ENCODE data around the gene TOE1. TPM values are rescaled to one million over a fixed set of nuclear protein-coding genes. Genes with fewer than 3 reads are reported as not detected.

Gene TOE1
- total RNA-seq, 1 experiment from 2014 or later, result 31.2 TPM

GRCh38 chr1:45332346-45332720 is 7.6 kb upstream of the TOE1 start:
- no peak overlapping the region for H3K27ac ChIP-seq (ENCODE audit: insufficient read length, low read depth, low read length)
- no peaks in the 10 kb centered on the region for H3K9me3 ChIP-seq (ENCODE audit: control insufficient read depth, low read depth, low read length)
- H2BK15ac ChIP-seq (ENCODE audit: low read depth, low read length), result no peak overlapping the region
- peak overlapping the region in 1 of 3 experiments; percentile 48; a peak in 1 of 7 replicates for H3K27ac Mint-ChIP-seq
- no peak overlapping the region for H3K4ac ChIP-seq (ENCODE audit: low read depth, low read length)
- no peak overlapping the region for H4K8ac ChIP-seq (replicated peaks; ENCODE audit: insufficient read length, low read depth, low read length)
- H4K20me1 ChIP-seq (ENCODE audit: control insufficient read depth, insufficient read depth, insufficient read length), result no peaks in the 10 kb centered on the region
- H2BK120ac ChIP-seq (ENCODE audit: low read depth, low read length, poor library complexity, severe bottlenecking), result no peak overlapping the region
- H2AK5ac ChIP-seq (ENCODE audit: insufficient read length, low read length), result no peak overlapping the region
- H3K36me3 Mint-ChIP-seq (ENCODE audit: insufficient read depth in 1 of 3, low read depth in 3 of 3), result peaks cover 31 to 58% (median 51%) of the 10 kb centered on the region in 3 experiments; a peak in 6 of 7 replicates
- no peak overlapping the region for H3K14ac ChIP-seq (ENCODE audit: insufficient read depth, low read length)
- H3K4me3 Mint-ChIP-seq, result no peak overlapping the region
- H3K23ac ChIP-seq (ENCODE audit: insufficient read length, low read depth, low read length), result no peak overlapping the region
- H3K27me3 Mint-ChIP-seq (ENCODE audit: low read depth), result no peaks in the 10 kb centered on the region
- no peaks in the 10 kb centered on the region for H3K27me3 ChIP-seq (ENCODE audit: insufficient read depth, low read length)
- WGBS (ENCODE audit: extremely low coverage, insufficient read length, low lambda C conversion rate), result no CpG with 5 or more reads among the region's 10 CpGs
- no peak overlapping the region for H3K18ac ChIP-seq (ENCODE audit: insufficient read length, low read depth, low read length)
- peaks cover 37 to 51% of the 10 kb centered on the region in 2 experiments for H3K4me1 Mint-ChIP-seq
- H4K5ac ChIP-seq (ENCODE audit: insufficient read length, low read depth, low read length), result no peak overlapping the region
- no peak overlapping the region for H2BK12ac ChIP-seq (ENCODE audit: insufficient read length, low read depth, low read length)
- H3K23me2 ChIP-seq (ENCODE audit: insufficient read length, low read depth, low read length, poor library complexity, severe bottlenecking), result peaks cover 12% of the 10 kb centered on the region
- no peak overlapping the region for H3K9ac ChIP-seq (ENCODE audit: extremely low read depth, insufficient read length, low read length)
- H3T11ph ChIP-seq (ENCODE audit: low read length), result no peak overlapping the region
- H2BK5ac ChIP-seq (ENCODE audit: insufficient read length, low read length), result no peak overlapping the region
- H3K9me3 Mint-ChIP-seq, result no peaks in the 10 kb centered on the region
- no peak overlapping the region for H3K4me2 ChIP-seq (ENCODE audit: insufficient read depth, insufficient read length, low read length)
- no peak overlapping the region for H2BK20ac ChIP-seq (ENCODE audit: low read depth, low read length, poor library complexity, severe bottlenecking)
- no peak for TF ChIP-seq CTCF (conservative IDR thresholded peaks at IDR 0.05)
- peaks cover 4% of the 10 kb centered on the region; the same call in 1 of the 2 replicates for H3K4me1 ChIP-seq (ENCODE audit: insufficient read depth, low read length)
- no peak for DNase-seq
- H3K79me1 ChIP-seq (ENCODE audit: insufficient read depth, low read depth, low read length, poor library complexity, severe bottlenecking), result no peaks in the 10 kb centered on the region
- no peaks in the 10 kb centered on the region for H3K79me2 ChIP-seq (ENCODE audit: insufficient read depth, low read length)
- H4K91ac ChIP-seq (ENCODE audit: insufficient read length, low read depth, low read length), result no peak overlapping the region
- no peak overlapping the region for H3K56ac ChIP-seq (ENCODE audit: insufficient read length, low read depth, low read length)
- no peak overlapping the region for H2AFZ ChIP-seq (ENCODE audit: low read length)
